Neutrophil (primary cell): Measurements from ENCODE around the gene FAIM2.

ENCODE experiments used
- H3K27ac ChIP-seq: fragments of 200-600 bp; sonication (generic); 2 replicates; pipeline ENCODE4 v1.5.1; 2016; ENCODE audit warnings: mild to moderate bottlenecking, moderate library complexity
- H3K27me3 ChIP-seq: fragments of 200-600 bp; sonication (generic); 2 replicates; pipeline ENCODE4 v1.6.0; 2016; ENCODE audit warnings: mild to moderate bottlenecking
- H3K36me3 ChIP-seq: fragments of 200-600 bp; sonication (generic); 2 replicates; pipeline ENCODE4 v1.5.1; 2017
- H3K4me1 ChIP-seq, 2 experiments: fragments of 200-600 bp in 1 of 2; sonication (generic) in 1 of 2; 1 replicate in 1 of 2; 2 replicates in 1 of 2; pipeline versions ENCODE4 v1.5.1 to v1.6.1; 2013 to 2016; ENCODE audit warnings: low read depth in 1 of 2, low read length in 1 of 2, mild to moderate bottlenecking in 1 of 2, moderate library complexity in 1 of 2; ENCODE audit not compliant: control insufficient read depth in 1 of 2, insufficient read depth in 1 of 2
- H3K4me3 ChIP-seq, 2 experiments: fragments of 200-600 bp in 1 of 2; sonication (generic) in 1 of 2; 1 replicate in 1 of 2; 2 replicates in 1 of 2; pipeline ENCODE4 v1.5.1; 2013 to 2016; ENCODE audit warnings: low read depth in 1 of 2, low read length in 1 of 2, mild to moderate bottlenecking in 1 of 2, moderate library complexity in 1 of 2
- H3K9me3 ChIP-seq: fragments of 200-600 bp; sonication (generic); 2 replicates; pipeline ENCODE4 v1.5.1; 2016
- TF ChIP-seq, protein P1 (sequence below): fragments of 200-600 bp; sonication (generic); IDR thresholded peaks from 2 replicates; pipeline ENCODE4 v1.5.1; 2016; ENCODE audit warnings: antibody characterized with exemption

FAIM2 gene

DNA sequence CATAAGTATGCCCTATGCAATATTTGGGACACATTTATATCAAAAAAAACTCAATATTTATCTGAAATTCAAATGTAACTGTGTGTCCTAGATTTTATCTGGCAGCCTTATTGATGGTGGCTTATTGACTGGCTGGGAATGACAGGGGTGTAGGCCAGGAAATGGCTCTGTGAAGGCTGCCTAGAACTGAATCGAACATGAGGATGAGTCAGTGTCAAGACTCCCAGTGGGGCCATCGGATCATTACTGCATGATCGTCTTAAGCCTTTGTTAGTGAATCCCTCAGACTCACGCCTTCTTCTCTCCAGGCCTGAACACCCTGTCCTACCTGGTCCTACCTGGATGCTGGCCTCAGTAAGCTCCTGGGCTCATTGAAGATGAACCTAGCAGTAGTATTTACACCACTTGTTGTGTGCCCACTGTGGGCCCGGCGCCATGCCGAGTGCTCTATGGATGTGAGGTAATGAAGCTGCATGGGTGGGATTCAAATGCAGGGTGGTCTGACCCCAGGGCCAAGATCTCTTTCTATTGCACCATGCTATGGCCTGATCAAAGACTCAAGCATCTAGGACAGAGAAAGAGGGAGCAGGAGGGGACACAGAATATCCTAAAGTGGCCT, 21.0 kb upstream of the FAIM2 start:
- Histone ChIP-seq H3K4me3 (no peak overlapping the region), H3K36me3 (no peaks in the 10 kb centered on the region), H3K4me1 (peaks cover 8 to 12% of the 10 kb centered on the region in 2 experiments), H3K27ac (no peak overlapping the region), H3K9me3 (no peaks in the 10 kb centered on the region), H3K27me3 (peaks cover 30% of the 10 kb centered on the region)
- TF ChIP-seq, protein P1, sequence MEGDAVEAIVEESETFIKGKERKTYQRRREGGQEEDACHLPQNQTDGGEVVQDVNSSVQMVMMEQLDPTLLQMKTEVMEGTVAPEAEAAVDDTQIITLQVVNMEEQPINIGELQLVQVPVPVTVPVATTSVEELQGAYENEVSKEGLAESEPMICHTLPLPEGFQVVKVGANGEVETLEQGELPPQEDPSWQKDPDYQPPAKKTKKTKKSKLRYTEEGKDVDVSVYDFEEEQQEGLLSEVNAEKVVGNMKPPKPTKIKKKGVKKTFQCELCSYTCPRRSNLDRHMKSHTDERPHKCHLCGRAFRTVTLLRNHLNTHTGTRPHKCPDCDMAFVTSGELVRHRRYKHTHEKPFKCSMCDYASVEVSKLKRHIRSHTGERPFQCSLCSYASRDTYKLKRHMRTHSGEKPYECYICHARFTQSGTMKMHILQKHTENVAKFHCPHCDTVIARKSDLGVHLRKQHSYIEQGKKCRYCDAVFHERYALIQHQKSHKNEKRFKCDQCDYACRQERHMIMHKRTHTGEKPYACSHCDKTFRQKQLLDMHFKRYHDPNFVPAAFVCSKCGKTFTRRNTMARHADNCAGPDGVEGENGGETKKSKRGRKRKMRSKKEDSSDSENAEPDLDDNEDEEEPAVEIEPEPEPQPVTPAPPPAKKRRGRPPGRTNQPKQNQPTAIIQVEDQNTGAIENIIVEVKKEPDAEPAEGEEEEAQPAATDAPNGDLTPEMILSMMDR: no peak

DNA sequence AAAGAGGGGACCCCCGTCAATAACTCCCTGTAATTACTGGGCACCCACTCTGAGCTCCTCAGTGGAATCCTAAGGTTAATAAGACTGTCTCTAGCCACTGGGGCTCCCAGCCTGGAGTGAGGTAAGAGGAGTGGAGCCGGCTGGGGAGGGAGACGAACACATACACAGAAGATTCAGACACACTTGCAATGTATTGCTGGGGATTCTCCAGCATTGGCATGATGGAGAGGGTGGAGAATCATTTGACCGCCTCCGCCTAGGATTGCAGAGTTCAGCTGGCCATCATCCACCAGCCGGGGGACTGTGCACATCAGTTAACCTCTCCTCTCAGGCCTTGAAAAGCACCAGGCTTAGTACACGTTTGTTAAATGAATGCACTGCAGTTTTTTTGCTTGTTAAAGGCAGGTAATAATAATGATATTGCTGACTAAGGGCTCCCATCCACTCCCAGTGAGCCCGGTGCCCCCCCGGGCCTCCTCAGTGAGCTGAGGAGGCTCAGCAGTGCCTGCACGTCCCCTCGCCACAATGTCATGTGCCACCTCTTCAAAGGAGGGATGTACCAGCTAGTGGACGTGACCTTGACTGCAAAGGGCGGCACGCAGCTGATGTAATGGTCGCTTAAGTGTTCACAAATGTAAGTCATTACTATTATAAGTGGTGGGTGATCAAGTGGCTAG, 20.3 kb upstream of the FAIM2 start:
- TF ChIP-seq, protein P1: no peak
- Histone ChIP-seq H3K36me3 (no peaks in the 10 kb centered on the region), H3K4me1 (peaks cover 8 to 12% of the 10 kb centered on the region in 2 experiments), H3K27me3 (peaks cover 25% of the 10 kb centered on the region), H3K27ac (no peak overlapping the region), H3K9me3 (no peaks in the 10 kb centered on the region), H3K4me3 (no peak overlapping the region)

DNA sequence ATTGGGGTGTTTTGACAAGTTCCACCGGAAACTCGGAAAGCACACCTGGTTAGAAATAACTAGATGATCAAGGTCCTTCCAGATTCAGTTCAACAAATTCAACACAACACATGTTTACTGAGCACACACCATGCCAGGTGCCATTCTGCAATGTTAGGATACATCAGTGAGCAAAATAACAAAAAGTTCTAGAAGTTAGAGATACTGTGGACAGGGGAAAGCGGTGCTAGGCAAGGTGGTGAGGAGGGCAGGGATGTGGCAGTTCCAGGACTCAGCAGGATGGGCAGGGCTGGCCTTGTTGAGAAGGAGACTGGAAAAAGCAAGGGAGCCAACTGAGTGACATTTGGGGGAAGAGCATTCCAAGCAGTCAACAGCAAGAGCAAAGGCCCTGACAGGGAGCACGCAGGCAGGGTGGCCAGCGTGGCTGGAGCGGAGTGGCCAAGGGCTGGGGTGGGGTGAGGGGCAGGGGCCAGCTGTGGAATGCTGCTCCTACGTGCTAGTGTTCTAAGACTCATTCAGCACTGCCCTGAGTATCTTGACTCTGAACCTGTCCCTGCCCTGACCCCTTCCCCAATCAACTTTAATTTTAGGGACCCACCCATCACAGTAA, 19.4 kb upstream of the FAIM2 start:
- H3K36me3 ChIP-seq: no peaks in the 10 kb centered on the region
- no peaks in the 10 kb centered on the region for H3K9me3 ChIP-seq
- no peak overlapping the region for H3K27ac ChIP-seq
- TF ChIP-seq, protein P1: no peak
- no peak overlapping the region for H3K4me3 ChIP-seq
- H3K4me1 ChIP-seq: peaks cover 8 to 12% of the 10 kb centered on the region in 2 experiments
- peaks cover 25% of the 10 kb centered on the region for H3K27me3 ChIP-seq

DNA sequence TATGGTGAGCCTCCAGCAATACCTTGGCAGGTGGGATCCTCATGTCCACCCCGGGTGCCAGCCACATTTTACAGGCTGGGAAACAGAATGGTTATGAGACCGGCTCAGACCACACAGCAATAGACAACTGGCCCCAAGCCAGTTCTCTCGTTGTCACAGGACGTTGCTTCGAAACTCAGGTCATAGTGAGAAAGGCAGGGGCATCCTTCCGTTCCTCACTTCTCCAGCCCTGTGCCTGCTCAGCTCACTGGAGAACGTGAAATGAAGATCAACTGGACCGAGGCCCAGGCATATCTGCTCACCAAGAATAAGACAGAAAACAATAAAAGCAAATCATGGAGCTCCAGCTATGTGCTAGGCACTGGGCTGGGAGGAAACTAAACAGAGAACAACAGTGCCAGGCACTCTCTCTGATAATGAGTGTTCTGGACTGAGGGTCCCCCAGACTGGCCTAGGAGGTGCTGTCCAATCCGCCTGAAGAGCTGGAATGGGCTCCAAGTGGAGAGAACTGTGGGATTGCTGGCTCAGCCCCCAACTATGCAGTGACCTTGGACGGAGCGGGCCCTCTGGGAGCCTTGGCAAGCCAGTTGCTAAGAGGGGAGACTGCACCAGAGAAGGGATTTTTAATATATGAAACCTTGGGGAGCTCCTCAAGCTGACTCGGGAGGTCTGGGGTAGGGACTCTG, 18.8 kb upstream of the FAIM2 start:
- Histone ChIP-seq H3K9me3 (no peaks in the 10 kb centered on the region), H3K4me1 (peaks cover 8 to 12% of the 10 kb centered on the region in 2 experiments), H3K27me3 (peaks cover 31% of the 10 kb centered on the region), H3K4me3 (no peak overlapping the region), H3K27ac (no peak overlapping the region), H3K36me3 (no peaks in the 10 kb centered on the region)
- TF ChIP-seq, protein P1: no peak

DNA sequence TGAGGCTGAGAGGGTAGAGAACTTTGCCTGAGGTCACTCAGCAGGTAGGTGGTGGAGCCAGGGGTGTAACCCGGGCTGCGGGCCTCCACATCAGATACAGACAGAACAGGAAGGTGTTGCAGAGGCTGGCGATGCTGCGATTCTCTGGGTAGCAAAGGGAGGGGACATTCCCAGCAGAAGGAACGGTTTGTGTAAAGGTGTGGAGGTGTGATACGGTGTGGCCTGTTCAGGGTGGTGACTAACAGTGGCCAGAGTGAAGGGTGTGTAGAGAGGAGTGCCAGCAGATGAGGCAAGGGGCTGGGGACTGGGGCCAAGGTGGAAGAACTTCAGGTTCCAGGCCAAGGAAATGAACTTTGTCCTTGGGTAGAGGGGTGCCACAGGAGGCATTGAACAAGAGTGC, 18.2 kb upstream of the FAIM2 start:
- Histone ChIP-seq H3K36me3 (no peaks in the 10 kb centered on the region), H3K9me3 (no peaks in the 10 kb centered on the region), H3K27ac (no peak overlapping the region), H3K4me3 (no peak overlapping the region), H3K27me3 (peaks cover 34% of the 10 kb centered on the region), H3K4me1 (peaks cover 8 to 12% of the 10 kb centered on the region in 2 experiments)
- TF ChIP-seq, protein P1: no peak
